Vagina (tissue), 2 donors: ENCODE measurements around the gene AHI1.

ENCODE experiments used
- POLR2A ChIP-seq, 2 donors: fragments of 450-650 bp; IDR thresholded peaks; one replicate each; pipeline ENCODE4 v1.6.1; 2017; ENCODE audit warnings: antibody characterized with exemption in 2 of 2, mild to moderate bottlenecking in 2 of 2, moderate library complexity in 2 of 2
- TF ChIP-seq, protein P1 (sequence below), 3 experiments: fragments of 450-650 bp in 2 of 3; fragments of 200-600 bp in 1 of 3; sonication (generic) in 1 of 3; IDR thresholded peaks; one replicate each; pipeline ENCODE4 v1.5.1; 2017 to 2019; ENCODE audit warnings: antibody characterized with exemption in 3 of 3, mild to moderate bottlenecking in 2 of 3, moderate library complexity in 2 of 3

GRCh38 chr6:135496800-135497411 is 634 bp downstream of the AHI1 start:
- TF ChIP-seq, protein P1, sequence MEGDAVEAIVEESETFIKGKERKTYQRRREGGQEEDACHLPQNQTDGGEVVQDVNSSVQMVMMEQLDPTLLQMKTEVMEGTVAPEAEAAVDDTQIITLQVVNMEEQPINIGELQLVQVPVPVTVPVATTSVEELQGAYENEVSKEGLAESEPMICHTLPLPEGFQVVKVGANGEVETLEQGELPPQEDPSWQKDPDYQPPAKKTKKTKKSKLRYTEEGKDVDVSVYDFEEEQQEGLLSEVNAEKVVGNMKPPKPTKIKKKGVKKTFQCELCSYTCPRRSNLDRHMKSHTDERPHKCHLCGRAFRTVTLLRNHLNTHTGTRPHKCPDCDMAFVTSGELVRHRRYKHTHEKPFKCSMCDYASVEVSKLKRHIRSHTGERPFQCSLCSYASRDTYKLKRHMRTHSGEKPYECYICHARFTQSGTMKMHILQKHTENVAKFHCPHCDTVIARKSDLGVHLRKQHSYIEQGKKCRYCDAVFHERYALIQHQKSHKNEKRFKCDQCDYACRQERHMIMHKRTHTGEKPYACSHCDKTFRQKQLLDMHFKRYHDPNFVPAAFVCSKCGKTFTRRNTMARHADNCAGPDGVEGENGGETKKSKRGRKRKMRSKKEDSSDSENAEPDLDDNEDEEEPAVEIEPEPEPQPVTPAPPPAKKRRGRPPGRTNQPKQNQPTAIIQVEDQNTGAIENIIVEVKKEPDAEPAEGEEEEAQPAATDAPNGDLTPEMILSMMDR (IDR thresholded peaks at IDR 0.05): no peak
- no peak for TF ChIP-seq POLR2A (IDR thresholded peaks at IDR 0.05)
